HG02642 (cell line): ENCODE data around the gene COQ8A.
A peak's percentile ranks its signal among the peaks of the same experiment; 100 is the strongest.

Experiments used
- ATAC-seq: cut with Tn5 transposase; IDR thresholded peaks from one replicate; pipeline ENCODE4 v1.9.1; 2021; ENCODE audit warnings: mild to moderate bottlenecking; ENCODE audit not compliant: unreplicated experiment, poor library complexity

COQ8A gene

GRCh38 chr1:226940029-226940805 is at the start of gene COQ8A:
TSS of gene COQ8A (plus strand) at chr1:226940294. CDS start at chr1:226961386, 21,092 bp downstream.
- peak; percentile 97 for ATAC-seq

GRCh38 chr1:226890331-226891108 is 49.6 kb upstream of the COQ8A start:
- ATAC-seq = no peak

GRCh38 chr1:226891346-226891745 is 48.7 kb upstream of the COQ8A start:
- no peak for ATAC-seq

- no peak for ATAC-seq
Observed at GRCh38 chr1:226891846-226892523, 48.1 kb upstream of the COQ8A start.

GRCh38 chr1:226892524-226892875 is 47.6 kb upstream of the COQ8A start:
- ATAC-seq = no peak

- ATAC-seq = no peak
Observed at GRCh38 chr1:226893936-226894335, 46.2 kb upstream of the COQ8A start.

GRCh38 chr1:226894826-226895225 is 45.3 kb upstream of the COQ8A start:
- no peak for ATAC-seq

GRCh38 chr1:226895644-226896043 is 44.5 kb upstream of the COQ8A start:
- no peak for ATAC-seq

GRCh38 chr1:226898246-226898645 is 41.8 kb upstream of the COQ8A start:
- ATAC-seq = no peak

- ATAC-seq = no peak
Observed at GRCh38 chr1:226901421-226901820, 38.7 kb upstream of the COQ8A start.

GRCh38 chr1:226902601-226903000 is 37.5 kb upstream of the COQ8A start:
- no peak for ATAC-seq

- no peak for ATAC-seq
Observed at GRCh38 chr1:226903819-226904716, 36.0 kb upstream of the COQ8A start.

GRCh38 chr1:226904772-226905171 is 35.3 kb upstream of the COQ8A start:
- no peak for ATAC-seq

GRCh38 chr1:226908419-226908818 is 31.7 kb upstream of the COQ8A start:
- ATAC-seq = no peak

GRCh38 chr1:226908913-226909312 is 31.2 kb upstream of the COQ8A start:
- no peak for ATAC-seq

GRCh38 chr1:226912587-226913176 is 27.4 kb upstream of the COQ8A start:
- ATAC-seq = peak; percentile 65

- peak; percentile 27 for ATAC-seq
Observed at GRCh38 chr1:226915672-226915995, 24.5 kb upstream of the COQ8A start.

GRCh38 chr1:226916497-226916896 is 23.6 kb upstream of the COQ8A start:
- no peak for ATAC-seq

GRCh38 chr1:226919587-226919986 is 20.5 kb upstream of the COQ8A start:
- ATAC-seq = no peak

GRCh38 chr1:226919995-226920394 is 20.1 kb upstream of the COQ8A start:
- ATAC-seq = no peak
